ENCODE measurements around the gene CAPN5.

DNA sequence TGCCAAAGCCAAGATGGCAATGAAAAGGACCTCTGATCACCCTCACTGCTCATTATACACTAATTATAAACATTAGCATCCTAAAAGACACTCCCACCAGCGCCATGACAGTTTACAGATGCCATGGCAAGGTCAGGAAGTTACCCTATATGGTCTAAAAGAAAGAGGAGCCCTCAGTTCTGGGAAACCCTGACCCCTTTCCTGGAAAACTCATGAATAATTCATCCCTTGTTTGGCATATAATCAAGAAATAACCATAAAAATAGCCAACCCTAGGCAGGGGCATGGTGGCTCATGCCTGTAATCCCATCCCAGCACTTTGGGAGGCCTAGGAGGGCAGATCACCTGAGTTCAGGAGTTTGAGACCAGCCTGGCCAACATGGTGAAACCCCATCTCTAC is 12.7 kb upstream of the CAPN5 start:
- TF ChIP-seq POLR2AphosphoS5 (IDR thresholded peaks at IDR 0.05; ENCODE audit: low read depth) (no peak), SPI1 (IDR thresholded peaks at IDR 0.05; ENCODE audit: borderline replicate concordance, low read depth) (no peak), GABPA (IDR thresholded peaks at IDR 0.05; ENCODE audit: low read depth) (no peak)
- TF ChIP-seq, protein P1, sequence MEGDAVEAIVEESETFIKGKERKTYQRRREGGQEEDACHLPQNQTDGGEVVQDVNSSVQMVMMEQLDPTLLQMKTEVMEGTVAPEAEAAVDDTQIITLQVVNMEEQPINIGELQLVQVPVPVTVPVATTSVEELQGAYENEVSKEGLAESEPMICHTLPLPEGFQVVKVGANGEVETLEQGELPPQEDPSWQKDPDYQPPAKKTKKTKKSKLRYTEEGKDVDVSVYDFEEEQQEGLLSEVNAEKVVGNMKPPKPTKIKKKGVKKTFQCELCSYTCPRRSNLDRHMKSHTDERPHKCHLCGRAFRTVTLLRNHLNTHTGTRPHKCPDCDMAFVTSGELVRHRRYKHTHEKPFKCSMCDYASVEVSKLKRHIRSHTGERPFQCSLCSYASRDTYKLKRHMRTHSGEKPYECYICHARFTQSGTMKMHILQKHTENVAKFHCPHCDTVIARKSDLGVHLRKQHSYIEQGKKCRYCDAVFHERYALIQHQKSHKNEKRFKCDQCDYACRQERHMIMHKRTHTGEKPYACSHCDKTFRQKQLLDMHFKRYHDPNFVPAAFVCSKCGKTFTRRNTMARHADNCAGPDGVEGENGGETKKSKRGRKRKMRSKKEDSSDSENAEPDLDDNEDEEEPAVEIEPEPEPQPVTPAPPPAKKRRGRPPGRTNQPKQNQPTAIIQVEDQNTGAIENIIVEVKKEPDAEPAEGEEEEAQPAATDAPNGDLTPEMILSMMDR (IDR thresholded peaks at IDR 0.05; ENCODE audit: insufficient read depth, low read length): no peak

Measured in HL-60 (cell line).